AG09319 (cell line): ENCODE results near the gene SUPT6H.

ENCODE experiments used
- DNase-seq: peaks from one replicate; pipeline ENCODE4 v3.0.0-alpha.2; 2010; ENCODE audit warnings: low read depth; ENCODE audit errors: extremely low read depth
- TF ChIP-seq, protein P1 (sequence below): IDR thresholded peaks from 2 replicates; pipeline ENCODE4 v1.5.1; 2011; ENCODE audit warnings: low read depth, mild to moderate bottlenecking, inconsistent platforms, low read length, moderate library complexity

Gene SUPT6H

DNA sequence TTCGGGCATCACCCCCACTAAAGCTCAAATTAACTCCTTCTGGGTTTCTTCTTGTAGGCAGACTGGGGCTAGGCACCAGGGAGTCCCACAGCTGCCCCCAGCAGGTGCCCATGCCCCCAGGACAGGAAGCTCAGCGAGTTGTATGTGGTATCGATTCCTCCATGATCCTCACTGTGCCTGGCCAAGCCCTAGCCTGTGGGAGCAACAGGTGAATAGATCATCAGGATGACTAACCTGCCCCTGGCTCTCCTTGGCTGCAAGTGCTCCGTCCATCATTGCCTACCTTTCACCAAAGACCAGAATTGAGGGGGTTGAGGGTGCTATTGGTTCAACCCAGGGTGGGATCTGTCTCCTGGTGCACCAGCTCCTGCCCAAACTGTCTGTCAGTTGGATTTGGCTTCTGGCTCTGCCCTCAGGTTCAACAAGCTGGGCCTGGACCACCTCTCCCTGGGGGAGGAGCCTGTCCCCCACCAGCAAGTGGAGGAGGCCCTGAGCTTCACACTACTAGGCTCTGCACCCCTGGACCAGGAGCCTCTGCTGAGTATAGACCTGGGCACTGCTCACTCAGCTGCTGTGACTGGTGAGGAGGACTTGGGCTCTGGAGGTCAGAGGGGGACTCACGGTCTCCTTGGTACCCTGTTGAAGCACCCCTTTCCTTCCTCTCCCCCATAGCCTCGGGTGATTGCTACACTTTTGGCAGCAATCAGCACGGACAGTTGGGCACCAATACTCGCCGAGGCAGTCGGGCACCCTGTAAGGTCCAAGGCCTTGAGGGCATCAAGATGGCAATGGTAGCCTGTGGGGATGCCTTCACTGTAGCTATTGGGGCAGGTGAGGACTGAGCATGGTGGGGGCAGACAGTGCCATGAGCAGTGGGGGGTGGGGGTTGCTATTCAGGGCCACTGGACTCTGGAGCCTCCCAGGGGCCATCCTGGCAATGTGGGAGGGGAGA lies 78.7 kb downstream of the SUPT6H start:
- TF ChIP-seq, protein P1, sequence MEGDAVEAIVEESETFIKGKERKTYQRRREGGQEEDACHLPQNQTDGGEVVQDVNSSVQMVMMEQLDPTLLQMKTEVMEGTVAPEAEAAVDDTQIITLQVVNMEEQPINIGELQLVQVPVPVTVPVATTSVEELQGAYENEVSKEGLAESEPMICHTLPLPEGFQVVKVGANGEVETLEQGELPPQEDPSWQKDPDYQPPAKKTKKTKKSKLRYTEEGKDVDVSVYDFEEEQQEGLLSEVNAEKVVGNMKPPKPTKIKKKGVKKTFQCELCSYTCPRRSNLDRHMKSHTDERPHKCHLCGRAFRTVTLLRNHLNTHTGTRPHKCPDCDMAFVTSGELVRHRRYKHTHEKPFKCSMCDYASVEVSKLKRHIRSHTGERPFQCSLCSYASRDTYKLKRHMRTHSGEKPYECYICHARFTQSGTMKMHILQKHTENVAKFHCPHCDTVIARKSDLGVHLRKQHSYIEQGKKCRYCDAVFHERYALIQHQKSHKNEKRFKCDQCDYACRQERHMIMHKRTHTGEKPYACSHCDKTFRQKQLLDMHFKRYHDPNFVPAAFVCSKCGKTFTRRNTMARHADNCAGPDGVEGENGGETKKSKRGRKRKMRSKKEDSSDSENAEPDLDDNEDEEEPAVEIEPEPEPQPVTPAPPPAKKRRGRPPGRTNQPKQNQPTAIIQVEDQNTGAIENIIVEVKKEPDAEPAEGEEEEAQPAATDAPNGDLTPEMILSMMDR: no peak
- no peak for DNase-seq

DNA sequence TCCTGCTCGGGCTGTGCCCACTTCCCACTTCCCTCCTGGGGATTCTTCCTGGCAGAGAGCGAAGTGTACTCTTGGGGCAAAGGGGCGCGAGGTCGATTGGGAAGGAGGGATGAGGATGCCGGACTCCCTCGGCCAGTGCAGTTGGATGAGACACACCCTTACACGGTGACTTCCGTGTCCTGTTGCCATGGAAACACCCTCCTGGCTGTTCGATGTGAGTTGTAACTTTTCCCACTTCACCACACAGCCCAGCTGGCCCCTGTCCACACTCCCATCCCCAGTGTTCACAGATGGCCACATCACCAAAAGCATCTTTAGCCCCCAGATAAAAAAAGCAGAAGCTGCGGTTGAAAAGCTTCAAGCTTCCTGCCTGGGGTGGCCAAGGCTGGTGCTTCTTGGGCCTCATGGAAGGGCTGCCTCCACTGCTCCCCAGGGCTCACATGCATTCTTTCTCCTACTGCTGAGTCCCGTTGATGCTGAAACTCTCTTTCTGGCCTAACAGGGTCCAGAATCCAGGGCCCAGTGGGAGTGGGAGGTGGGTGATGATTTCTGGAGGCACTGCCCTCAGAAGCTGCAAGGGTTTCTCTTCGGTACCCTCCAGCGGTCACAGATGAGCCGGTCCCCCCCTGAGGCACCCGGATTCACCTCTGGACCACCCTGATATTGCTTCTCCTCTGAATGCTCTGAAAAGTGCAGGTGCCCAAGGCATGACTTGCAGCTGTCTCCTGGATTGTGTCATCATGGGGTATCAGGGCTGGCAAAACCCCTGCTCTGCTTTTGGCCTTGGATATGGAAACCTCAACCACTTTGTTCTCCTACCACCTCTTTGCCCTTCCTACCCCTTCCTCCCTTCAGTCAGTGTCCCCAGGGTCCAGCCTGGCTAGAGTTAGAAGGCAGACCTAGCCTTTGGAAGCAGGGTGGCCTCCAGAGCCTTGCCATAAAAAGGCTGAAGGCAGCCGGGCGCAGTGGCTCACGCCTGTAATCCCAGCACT lies 79.6 kb downstream of the SUPT6H start:
- DNase-seq: no peak
- TF ChIP-seq, protein P1: no peak

GRCh38 chr17:28743243-28744103 lies 81.5 kb downstream of the SUPT6H start, which contains the start of gene TRAF4:
TRAF4 (plus strand) TSS chr17:28744011; CDS start chr17:28744113, 102 bp downstream.
- DNase-seq: peak; percentile 74
- TF ChIP-seq, protein P1: no peak; the same call in 1 of the 2 replicates

- TF ChIP-seq, protein P1: no peak
- DNase-seq: no peak
These were observed 82.3 kb downstream of the SUPT6H start for GRCh38 chr17:28744104-28744971.

GRCh38 chr17:28744972-28745785 lies 83.2 kb downstream of the SUPT6H start:
- TF ChIP-seq, protein P1: no peak
- no peak for DNase-seq
